ENCODE measurements around the gene RCHY1.

- no peak for TF ChIP-seq EZH2 (IDR thresholded peaks at IDR 0.05; ENCODE audit: insufficient read depth, poor library complexity, severe bottlenecking)
- TF ChIP-seq EZH2phosphoT487 (IDR thresholded peaks at IDR 0.05; ENCODE audit: insufficient read depth, low read depth), result no peak
Observed at GRCh38 chr4:75514949-75515612, 878 bp upstream of the RCHY1 start.

Data from GM23248 (cell line).